Activated CD4-positive, alpha-beta T cell treated with anti-CD3 and anti-CD28 coated beads, Interleukin-2, amount 50 U/mL, for 24 hours (primary cell): Measurements from ENCODE around the gene PWWP2A.
"Not testable (repeated sequence)": the region's sequence is repeated elsewhere in the genome, so short reads cannot be mapped to it uniquely, and the experiment has no call there.

Source experiments
- DNase-seq, 2 donors: peaks; one replicate each; pipeline ENCODE4 v3.0.0-alpha.2; 2020; ENCODE audit warnings: low read depth in 1 of 2, low spot score in 1 of 2

Gene PWWP2A, protein sequence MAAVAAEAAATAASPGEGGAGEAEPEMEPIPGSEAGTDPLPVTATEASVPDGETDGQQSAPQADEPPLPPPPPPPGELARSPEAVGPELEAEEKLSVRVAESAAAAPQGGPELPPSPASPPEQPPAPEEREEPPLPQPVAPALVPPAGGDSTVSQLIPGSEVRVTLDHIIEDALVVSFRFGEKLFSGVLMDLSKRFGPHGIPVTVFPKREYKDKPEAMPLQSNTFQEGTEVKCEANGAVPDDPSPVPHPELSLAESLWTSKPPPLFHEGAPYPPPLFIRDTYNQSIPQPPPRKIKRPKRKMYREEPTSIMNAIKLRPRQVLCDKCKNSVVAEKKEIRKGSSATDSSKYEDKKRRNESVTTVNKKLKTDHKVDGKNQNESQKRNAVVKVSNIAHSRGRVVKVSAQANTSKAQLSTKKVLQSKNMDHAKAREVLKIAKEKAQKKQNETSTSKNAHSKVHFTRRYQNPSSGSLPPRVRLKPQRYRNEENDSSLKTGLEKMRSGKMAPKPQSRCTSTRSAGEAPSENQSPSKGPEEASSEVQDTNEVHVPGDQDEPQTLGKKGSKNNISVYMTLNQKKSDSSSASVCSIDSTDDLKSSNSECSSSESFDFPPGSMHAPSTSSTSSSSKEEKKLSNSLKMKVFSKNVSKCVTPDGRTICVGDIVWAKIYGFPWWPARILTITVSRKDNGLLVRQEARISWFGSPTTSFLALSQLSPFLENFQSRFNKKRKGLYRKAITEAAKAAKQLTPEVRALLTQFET

DNA sequence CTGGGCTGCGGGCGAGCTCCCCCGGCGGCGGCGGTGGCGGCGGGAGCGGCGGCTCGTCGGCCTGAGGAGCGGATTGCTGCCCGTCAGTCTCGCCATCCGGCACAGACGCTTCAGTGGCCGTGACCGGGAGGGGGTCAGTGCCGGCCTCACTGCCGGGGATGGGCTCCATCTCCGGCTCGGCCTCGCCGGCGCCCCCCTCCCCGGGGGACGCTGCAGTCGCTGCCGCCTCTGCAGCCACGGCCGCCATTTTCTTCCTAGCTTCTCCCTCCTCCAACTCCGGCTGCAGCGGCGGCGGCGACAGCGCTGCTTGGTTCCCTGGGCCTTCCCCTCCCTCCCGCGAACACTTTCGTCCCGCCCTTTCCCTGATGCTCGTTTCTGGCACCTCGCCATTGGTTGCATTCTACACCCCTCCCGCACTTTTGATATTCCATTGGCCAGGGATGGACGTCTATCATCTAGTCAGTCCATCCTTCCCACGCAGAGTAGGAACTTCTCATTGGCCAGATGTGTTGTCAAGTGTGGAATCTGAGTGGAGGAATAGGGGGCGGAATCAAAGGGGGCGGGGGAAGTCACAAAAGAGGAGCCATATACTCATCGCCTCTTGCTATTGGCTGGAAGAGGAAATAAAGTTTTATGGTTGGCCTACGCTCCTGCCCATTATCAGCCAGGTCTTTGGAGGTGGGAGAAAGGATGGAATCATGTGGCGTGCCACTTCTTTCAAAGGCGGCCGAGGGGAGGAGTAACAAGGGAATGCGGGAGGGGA is at the start of gene PWWP2A:
Gene PWWP2A, minus strand, starts transcription at position 309 of the 763 bp plus-strand sequence. Its CDS starts 62 bp downstream, at position 247.
- DNase-seq = peak; percentile 89 to 100

DNA sequence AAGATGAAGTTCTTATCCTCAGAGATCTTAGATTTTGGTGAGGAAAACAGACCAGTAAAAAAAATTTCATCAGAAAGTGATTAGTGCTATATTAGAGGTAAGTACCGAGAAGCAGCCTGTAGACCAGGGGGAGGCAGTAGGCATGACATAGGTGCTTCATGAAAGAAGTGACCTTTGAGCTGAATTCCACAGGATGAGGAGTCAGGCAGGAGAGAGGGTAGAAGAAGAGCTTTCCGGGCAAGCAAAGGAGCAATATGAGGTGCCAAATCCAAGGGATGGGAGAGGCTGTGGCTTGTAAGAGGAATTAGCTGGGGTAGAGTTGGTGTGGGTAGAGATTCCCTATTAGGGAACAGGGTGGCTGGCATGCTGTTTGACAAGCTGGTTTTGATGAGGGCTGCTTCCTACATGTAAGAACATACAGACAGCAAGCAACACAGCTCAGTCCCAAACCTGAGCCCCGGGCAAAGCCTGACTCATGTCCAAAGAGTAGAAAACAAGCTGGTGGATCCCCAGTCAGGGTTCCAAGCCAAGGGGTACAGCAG is 48.4 kb upstream of the PWWP2A start:
- no peak for DNase-seq

DNA sequence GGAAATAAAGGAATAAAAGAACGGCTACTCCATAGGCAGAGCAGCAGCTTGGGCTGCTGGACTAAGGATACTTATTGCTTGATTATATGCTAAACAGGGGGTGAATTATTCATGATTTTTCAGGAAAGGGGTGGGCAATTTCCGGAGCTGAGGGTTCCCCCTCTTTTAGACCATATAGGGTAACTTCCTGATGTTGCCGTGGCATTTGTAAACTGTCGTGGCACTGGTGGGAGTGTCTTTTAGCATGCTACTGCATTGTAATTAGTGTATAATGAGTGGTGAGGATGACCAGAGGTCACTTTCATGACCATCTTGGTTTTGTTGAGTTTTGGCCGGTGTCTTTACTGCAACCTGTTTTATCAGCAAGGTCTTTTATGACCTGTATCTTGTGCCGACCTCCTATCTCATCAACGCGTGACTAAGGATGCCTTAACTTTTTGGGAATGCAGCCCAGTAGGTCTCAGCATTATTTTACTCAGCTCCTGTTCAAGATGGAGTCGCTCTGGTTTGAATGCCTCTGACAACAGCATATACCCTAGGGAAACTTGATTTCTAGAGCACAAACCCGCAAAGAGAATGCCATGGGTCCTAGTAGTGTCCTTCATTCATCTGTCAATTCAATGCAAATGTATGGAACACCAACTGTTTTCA is 47.8 kb upstream of the PWWP2A start:
- DNase-seq = no peak

DNA sequence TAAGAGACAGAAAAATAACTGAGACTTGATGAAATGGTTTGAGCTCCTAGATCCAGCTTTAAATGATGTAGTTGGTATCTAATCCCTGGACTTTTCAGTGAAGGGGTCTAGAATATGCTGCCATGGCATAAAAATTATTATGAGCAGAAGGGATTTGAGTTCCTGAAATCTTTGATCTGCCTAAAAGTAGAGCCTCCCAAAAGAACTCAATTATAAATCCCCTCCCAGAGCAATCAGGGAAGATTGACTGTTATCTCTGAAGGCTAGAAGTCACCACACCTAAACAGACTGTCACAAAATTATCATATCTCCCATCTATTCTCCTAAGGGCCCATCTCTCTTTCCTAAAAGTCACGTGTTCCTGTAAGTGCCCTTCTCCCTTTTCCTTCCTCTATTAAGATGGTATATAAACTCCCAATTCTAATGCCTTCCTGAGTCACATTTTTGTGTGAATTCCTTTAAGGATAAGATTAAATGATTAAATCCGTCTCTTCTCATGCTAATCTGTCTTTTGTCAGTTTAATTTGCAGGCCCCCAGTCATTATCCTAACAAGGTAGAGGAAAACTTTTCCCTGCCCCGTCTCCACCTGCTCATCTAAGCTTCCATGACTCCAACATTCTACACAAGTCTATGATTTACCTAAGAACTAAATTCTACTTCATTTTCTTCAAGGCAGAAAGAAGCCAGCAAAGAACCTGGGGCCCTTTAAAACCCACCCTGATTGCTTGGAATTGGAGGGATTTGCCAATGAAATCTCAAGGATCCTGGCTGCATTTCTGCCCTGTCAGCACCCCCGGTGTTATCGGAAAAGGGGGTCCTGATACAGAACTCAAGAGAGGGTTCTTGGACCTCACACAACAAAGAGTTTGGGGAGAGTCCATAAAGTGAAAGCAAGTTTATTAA is 47.1 kb upstream of the PWWP2A start:
- DNase-seq = no peak

DNA sequence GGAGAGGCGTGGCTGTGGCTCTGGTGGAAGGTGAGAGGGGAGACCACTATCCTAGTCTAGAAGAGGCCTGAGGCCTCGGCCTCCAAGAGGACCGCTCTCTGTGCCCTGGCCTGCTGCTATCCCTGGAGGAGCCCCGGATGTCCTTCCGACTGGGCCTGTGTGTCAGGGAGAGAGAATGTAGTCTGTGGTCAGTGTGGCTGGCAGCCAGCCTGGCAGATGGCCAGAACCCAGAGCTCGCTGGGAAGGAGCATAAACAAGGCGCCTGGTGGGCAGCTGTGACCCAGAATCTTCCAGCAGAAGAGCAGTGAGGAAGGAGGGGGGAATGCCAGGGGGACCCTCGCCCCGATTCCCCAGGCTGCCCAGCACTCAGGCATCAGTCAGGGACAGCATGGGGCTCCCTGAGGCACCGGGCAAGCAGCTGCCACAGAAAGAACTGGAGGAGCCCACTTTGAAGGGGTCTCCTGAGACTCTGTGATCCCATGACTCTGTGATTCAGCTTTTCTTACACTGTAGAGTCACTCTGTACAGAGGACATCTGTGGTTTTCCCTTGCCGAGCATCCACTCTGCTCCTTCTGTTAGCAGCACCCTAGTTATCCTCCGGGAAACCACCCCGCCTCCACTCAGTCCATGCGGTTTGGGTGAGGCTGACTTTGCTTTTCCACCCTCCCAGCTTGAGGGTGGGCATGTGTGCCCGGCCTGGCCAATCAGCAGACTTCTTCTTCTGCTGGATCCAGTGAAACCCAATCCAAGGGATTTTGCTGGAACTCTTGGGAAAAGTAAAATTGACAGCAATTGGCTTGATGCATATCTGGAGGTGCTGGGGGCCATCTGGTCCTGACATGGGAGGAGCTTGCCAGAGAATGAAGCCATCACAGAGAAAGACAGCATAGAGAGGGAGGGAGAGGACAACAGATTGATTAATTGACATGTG is 46.2 kb upstream of the PWWP2A start:
- no peak for DNase-seq

DNA sequence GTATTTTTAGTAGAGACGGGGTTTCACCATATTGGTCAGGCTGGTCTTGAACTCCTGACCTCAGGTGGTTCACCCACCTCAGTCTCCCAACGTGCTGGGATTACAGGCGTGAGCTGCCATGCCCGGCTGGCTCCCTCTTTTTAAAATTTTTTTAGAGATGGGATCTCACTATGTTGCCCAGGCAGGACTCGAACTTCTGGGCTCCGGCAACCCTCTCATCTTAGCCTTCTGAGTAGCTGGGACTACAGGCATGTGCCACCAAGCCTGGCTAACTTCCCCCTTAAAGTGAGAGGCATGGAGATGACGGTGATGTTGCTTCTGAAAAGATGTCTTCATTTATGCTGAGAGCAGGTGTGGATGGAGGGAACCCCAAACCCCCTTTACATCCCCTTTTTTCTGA is 43.7 kb upstream of the PWWP2A start:
- no peak for DNase-seq

DNA sequence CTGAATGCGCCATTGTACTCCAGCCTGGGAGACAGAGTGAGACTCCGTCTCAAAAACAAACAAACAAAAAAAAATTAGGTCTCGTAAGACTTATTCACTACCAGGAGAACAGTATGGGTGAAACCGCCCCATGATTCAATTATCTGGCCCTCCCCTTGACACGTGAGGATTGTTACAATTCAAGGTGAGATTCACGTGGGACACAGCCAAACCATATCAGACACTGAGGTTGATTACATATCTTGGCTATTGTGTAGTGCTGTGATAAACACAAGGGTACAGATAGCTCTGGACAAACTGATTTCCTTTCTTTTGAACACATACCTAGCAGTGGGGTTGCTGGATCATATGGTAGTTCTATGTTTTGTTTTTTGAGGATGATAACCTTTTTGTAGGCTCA is 42.4 kb upstream of the PWWP2A start:
- no peak for DNase-seq

DNA sequence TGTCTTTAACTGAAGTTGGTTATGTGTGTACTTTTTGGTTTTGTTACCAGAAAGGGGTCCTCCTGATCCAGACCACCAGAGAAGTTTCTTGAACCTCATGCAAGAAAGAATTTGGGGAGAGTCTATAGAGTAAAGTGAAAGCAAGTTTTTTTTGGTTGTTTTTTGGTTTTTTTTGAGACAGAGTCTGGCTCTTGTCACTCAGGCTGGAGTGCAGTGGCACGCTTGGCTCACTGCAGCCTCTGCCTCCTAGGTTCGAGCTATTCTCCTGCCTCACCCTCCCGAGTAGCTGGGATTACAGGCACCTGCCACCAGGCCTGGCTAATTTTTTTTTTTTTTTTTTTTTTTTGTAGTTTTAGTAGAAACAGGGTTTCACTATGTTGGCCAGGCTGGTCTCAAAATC is 41.6 kb upstream of the PWWP2A start:
- DNase-seq = not testable (repeated sequence)

DNA sequence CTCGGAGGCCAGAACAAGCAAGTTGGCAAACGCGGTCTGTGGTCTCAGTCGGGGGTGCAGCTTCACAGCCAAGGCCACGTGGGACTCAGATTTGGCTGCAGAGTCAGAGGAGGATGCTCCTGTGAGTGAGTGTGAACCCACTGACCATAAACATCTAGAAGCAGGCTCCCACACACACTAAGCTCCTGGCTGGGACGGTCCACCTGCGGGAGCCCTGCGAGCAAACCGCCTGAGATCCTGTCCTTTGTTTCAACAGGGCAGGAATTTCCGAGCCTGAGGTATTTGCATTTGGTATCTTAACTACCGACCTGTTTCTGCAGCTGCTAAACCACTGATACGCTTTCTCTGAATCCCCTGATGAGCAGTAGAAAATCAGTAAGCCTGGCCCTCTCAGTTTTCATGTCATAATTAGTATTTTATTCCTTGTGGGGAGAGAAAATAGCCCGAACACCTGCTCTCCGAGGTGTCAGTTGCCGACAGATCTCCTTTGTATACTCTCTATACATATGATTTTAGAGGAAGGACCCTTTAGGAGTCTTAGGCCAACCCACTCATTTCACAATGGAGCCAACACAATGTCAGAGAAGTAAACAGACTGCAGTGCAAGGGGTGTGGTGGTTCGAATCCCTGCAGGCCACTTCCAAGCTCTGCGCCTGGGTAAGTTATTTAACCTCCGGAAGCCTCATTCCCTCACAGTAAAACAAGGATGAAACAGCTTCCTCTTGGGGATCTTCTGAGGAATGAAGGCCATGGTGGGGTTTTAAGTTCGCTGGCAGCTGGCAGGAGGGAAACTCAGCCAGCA is 40.9 kb upstream of the PWWP2A start:
- DNase-seq = no peak

DNA sequence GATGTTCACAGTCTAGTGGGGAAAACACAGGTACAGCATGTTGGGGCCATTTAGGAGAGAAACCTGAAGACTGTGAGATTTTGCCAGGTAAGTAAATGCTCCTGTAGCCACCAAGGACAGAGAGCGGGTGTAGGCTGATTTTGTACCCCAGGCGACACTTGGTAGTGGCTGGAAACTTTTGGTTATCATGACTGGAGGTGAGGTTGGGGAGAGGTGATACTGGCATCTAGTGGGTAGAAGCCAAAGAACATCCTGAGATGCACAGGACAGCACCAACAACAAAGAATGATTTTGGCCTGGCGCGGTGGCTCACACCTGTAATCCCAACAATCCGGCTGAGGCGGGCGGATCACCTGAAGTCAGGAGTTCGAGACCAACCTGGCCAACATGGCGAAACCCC is 38.8 kb upstream of the PWWP2A start:
- no peak for DNase-seq

DNA sequence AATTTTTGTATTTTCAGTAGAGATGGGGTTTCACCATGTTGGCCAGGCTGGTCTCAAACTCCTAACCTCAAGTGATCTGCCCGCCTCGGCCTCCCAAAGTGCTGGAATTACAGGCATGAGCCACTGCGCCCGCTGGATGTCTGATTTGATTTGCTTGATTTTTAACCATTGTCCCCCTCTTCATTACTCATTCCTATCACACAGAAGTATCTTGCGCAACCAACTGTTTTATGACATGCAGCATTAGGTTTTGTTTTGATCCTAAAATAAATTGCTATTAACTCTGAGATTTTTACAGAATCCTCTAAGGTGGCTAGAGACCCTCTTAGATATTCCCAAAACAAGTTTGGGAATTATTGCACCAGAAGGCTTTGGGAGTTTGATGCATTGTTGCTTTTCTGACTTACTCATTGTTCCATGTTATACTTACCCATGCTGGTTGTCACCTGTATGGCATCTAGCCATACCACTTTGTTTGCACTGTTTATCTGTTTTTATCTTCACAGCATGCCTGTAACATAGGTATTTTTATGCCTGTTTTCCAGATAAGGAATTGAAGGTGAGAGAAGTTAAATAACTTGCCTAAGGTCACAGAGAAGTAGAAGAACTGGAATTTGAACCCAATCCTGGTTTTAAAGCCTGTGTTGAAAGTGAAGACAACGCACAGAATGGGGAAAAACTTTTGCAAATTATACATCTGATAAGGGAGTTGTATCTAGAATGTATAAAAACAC is 35.9 kb upstream of the PWWP2A start:
- DNase-seq = no peak

DNA sequence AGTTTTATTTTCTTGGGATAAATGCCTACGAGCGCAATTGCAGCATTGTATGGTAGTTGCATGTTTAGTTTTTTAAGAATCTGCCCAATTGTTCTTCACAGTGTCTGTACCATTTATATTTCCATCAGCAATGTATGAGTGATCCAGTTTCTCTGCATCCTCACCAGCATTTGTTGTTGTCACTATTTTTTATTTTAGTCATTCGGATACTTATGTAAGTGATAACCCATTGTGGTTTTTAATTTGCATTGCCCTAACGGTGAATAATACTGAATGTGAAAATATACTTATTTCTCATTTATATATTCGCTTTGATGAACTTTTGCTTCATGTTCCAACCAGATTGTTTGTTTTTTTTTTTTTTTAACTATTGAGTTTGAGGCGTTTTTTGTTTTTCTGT is 33.7 kb upstream of the PWWP2A start:
- DNase-seq = no peak

DNA sequence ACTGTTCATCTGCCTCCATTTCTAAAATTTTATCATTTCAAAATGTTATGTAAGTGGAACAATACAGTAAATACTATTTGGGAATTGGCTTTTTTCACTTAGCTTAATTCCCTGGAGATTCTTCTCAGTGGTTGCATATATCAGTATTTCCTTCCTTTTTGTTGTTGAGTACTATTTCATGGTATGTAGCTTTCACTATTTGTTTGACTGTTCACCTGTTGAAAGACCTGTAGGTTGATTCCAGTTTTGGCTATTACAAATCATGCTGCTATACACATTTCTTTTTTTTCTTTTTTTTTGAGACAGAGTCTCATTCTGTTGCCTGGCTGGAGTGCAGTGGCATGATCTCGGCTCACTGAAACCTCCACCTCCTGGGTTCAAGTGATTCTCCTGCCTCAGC is 33.0 kb upstream of the PWWP2A start:
- DNase-seq = no peak

DNA sequence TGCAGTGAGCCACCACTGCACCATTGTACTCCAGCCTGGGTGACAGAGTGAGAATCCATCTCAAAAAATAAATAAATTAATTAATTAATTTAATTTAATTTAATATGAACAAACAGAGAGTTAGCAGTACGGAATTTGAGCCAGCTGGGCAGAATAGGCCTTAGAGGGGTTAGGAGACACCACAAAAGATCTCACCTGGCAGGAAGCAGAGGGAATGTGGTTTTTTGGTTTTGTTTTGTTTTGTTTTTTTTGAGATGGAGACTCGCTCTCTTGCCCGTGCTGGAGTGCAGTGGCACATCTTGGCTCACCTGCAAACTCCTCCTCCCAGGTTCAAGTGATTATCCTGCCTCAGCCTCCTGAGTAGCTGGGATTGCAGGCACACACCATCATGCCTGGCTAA is 31.8 kb upstream of the PWWP2A start:
- no peak for DNase-seq

DNA sequence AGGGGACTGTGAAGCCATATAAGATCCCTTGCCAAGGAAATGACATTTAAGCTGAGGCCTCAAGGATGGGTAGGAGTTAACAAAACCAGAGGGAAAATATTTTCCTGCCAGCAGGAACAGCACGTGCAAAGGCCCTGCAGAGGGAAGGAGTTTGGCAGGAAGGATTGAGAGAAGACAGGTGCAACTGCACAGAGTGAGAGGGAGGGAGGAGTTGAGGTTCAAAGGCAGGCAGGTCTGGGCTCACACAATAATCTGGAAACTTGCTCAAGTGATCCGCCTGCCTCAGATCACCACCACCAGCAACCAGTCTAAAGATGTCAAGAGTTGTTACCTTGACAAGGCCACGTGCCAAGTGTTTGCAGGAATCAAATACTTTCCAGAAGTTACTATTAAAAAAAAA is 31.1 kb upstream of the PWWP2A start:
- no peak for DNase-seq

DNA sequence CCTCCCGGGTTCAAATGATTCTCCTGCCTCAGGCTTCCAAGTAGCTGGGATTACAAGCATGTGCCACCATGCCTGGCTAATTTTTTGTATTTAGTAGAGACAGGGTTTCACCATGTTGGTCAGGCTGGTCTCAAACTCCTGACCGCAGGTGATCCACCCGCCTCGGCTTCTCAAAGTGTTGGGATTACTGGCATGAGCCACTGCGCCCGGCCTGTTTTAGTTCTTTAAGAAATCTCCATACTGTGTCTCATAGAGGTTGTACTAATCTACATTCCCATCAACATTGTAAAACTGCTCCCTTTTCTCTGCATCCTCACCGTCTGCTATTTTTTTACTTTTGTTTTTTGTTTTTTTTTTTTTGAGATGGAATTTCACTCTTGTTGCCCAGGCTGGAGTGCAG is 25.2 kb upstream of the PWWP2A start:
- not testable (repeated sequence) for DNase-seq

DNA sequence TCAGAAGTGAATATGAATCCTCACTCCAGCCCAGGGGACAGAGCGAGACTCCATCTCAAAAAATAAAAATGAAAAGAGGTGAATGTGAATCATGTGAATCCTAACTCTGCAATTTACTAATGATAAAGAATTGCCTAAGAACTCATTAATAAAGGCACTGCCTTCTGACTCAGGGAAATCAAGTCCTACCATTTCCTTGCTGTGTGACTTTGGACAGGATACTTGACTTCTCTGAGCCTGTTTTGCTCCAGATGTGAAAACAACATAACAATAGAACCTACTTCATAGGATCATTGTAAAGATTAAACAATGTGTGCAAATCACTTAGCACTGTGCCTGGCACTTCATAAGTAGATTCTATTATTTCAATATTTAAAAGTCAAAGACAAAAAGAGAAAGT is 15.1 kb upstream of the PWWP2A start:
- DNase-seq = no peak
